ENCODE data around the gene ATAD3A. TPM values are rescaled to one million over a fixed set of nuclear protein-coding genes. Genes with fewer than 3 reads are reported as not detected.

ATAD3A gene
- total RNA-seq, 1 experiment from 2014 or later: 71.2 TPM

GRCh38 chr1:1541956-1542765 lies 30.2 kb downstream of the ATAD3A start:
- CTCF ChIA-PET: no interaction called here
- Mint-ChIP-seq H3K36me3 (peaks cover 10% of the 10 kb centered on the region), H3K4me3 (peak overlapping the region; percentile 44), H3K9me3 (no peaks in the 10 kb centered on the region), H3K27me3 (ENCODE audit: low read depth) (no peaks in the 10 kb centered on the region), H3K4me1 (peaks cover 3% of the 10 kb centered on the region; the same call in 1 of the 2 replicates), H3K27ac (peak overlapping the region; percentile 80)
- TF ChIP-seq PRDM15 (CRISPR knock-in tag; IDR thresholded peaks at IDR 0.05) (peak; percentile 39; the same call in 1 of the 2 replicates), GABPB1 (CRISPR knock-in tag; IDR thresholded peaks at IDR 0.05) (no peak)
- ATAC-seq (no peak), DNase-seq (ENCODE audit: low spot score) (no peak)
- POLR2A ChIA-PET: no interaction called here

GRCh38 chr1:1542766-1543705 lies 31.1 kb downstream of the ATAD3A start:
- Mint-ChIP-seq H3K4me1 (peaks cover 3% of the 10 kb centered on the region; the same call in 1 of the 2 replicates), H3K9me3 (no peaks in the 10 kb centered on the region), H3K27ac (no peak overlapping the region), H3K36me3 (peaks cover 10% of the 10 kb centered on the region), H3K27me3 (ENCODE audit: low read depth) (no peaks in the 10 kb centered on the region), H3K4me3 (no peak overlapping the region)
- ChIA-PET CTCF (no interaction called here), POLR2A (no interaction called here)
- DNase-seq (ENCODE audit: low spot score) (no peak), ATAC-seq (no peak)
- TF ChIP-seq JAZF1 (CRISPR knock-in tag; IDR thresholded peaks at IDR 0.05) (no peak), E2F1 (CRISPR knock-in tag; IDR thresholded peaks at IDR 0.05) (no peak), ZBTB43 (CRISPR knock-in tag; IDR thresholded peaks at IDR 0.05) (no peak), MYBL2 (CRISPR knock-in tag; IDR thresholded peaks at IDR 0.05) (no peak), ZNF232 (CRISPR knock-in tag; IDR thresholded peaks at IDR 0.05) (no peak), MLX (CRISPR knock-in tag; IDR thresholded peaks at IDR 0.05) (no peak), GRHL2 (CRISPR knock-in tag; IDR thresholded peaks at IDR 0.05; ENCODE audit: insufficient replicate concordance, severe bottlenecking) (no peak), ZNF281 (CRISPR knock-in tag; IDR thresholded peaks at IDR 0.05) (no peak), ZNF396 (CRISPR knock-in tag; IDR thresholded peaks at IDR 0.05; ENCODE audit: borderline replicate concordance) (no peak), TP53 (CRISPR knock-in tag; IDR thresholded peaks at IDR 0.05) (no peak), ATF3 (CRISPR knock-in tag; conservative IDR thresholded peaks at IDR 0.05) (no peak), OVOL2 (CRISPR knock-in tag; IDR thresholded peaks at IDR 0.05; ENCODE audit: borderline replicate concordance) (no peak), NFE2L1 (CRISPR knock-in tag; IDR thresholded peaks at IDR 0.05) (no peak), ZNF532 (CRISPR knock-in tag; IDR thresholded peaks at IDR 0.05; ENCODE audit: borderline replicate concordance) (no peak), RORB (CRISPR knock-in tag; IDR thresholded peaks at IDR 0.05) (no peak)
